Calu3 (cell line): ENCODE results near the gene DGKG. TPM values are rescaled to one million over a fixed set of nuclear protein-coding genes. Genes with fewer than 3 reads are reported as not detected.
A peak's percentile ranks its signal among the peaks of the same experiment; 100 is the strongest.

Experiments
- BruUV-seq: library from RNA; stranded (reverse); fragments of 400-500 nt; replicated peaks from 2 replicates; lab custom pipeline; 2021; lab: Mats Ljungman, UMichigan
- CTCF ChIA-PET: fragments of 300-600 bp; sonication (Branson Sonifier 250); formaldehyde crosslinking; loops from one replicate; lab custom pipeline; 2022; ENCODE audit warnings: antibody characterized with exemption; lab: Charles Lee
- DNase-seq: peaks from one replicate; pipeline ENCODE4 v3.0.0; 2022
- H3K27ac Mint-ChIP-seq: one replicate; pipeline ENCODE4 v1.8.0; 2022; ENCODE audit warnings: mixed read lengths; ENCODE audit not compliant: unreplicated experiment
- H3K27me3 Mint-ChIP-seq: one replicate; pipeline ENCODE4 v1.8.0; 2022; ENCODE audit warnings: mixed read lengths; ENCODE audit not compliant: unreplicated experiment
- H3K36me3 Mint-ChIP-seq: one replicate; pipeline ENCODE4 v1.8.0; 2022; ENCODE audit warnings: mild to moderate bottlenecking, moderate library complexity, mixed read lengths; ENCODE audit not compliant: insufficient read depth, unreplicated experiment
- H3K4me1 Mint-ChIP-seq: one replicate; pipeline ENCODE4 v1.8.0; 2022; ENCODE audit warnings: mild to moderate bottlenecking, low read depth, mixed read lengths; ENCODE audit not compliant: unreplicated experiment
- H3K4me3 Mint-ChIP-seq: one replicate; pipeline ENCODE4 v1.8.0; 2022; ENCODE audit warnings: mild to moderate bottlenecking, low read depth, moderate library complexity, mixed read lengths; ENCODE audit not compliant: unreplicated experiment
- H3K9me3 Mint-ChIP-seq: one replicate; pipeline ENCODE4 v1.8.0; 2022; ENCODE audit warnings: low read depth, mixed read lengths; ENCODE audit not compliant: unreplicated experiment
- CTCF ChIP-seq: fragments of 200-600 bp; IDR thresholded peaks from one replicate; pipeline ENCODE4 v1.8.0; 2022; ENCODE audit warnings: antibody characterized with exemption; ENCODE audit not compliant: unreplicated experiment
- intact Hi-C: fragments of 100-400 bp; cut with micrococcal nuclease; formaldehyde crosslinking; loops from one replicate; pipeline ENCODE4 v1.10.0; 2022; ENCODE audit not compliant: unreplicated experiment
- total RNA-seq: library from RNA; stranded (reverse); gene quantifications from 2 replicates; pipeline ENCODE4 v1.2.3, GENCODE V29; 2022

The DGKG gene
- total RNA-seq, 1 experiment from 2014 or later, result 5.7 TPM

DNA sequence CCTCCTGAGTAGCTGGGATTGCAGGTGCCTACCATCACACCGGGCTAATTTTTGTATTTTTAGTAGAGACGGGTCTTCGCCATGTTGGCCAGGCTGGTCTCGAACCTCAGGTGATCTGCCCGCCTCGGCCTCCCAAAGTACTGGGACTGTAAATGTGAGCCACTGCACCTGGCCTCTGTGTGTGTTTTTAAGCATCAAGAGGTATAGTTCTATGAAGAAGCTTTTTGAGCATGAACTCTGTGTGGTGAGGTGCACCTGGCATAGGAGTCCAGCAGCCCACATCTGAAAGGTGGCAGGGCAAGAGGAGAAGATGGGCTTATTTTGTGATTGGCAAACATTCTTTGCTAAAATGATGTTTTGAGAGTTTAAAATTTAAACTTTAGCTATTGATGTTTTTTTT, 118.0 kb downstream of the DGKG start:
- no peak for DNase-seq
- intact Hi-C loops, result no loop called here
- H3K4me1 Mint-ChIP-seq, result peaks cover 14% of the 10 kb centered on the region
- no TSS peak for BruUV-seq
- H3K36me3 Mint-ChIP-seq, result peaks cover 5% of the 10 kb centered on the region
- H3K27me3 Mint-ChIP-seq, result peaks cover 33% of the 10 kb centered on the region
- H3K27ac Mint-ChIP-seq, result no peak overlapping the region
- H3K4me3 Mint-ChIP-seq, result no peak overlapping the region
- no peaks in the 10 kb centered on the region for H3K9me3 Mint-ChIP-seq
- TF ChIP-seq CTCF, result no peak
- CTCF ChIA-PET, result interaction anchor here (1.0 to 1.6 kb wide), 2 partner anchors 17 to 261 kb away, joined by 3 read pairs; no protein-coding TSS in a partner anchor

DNA sequence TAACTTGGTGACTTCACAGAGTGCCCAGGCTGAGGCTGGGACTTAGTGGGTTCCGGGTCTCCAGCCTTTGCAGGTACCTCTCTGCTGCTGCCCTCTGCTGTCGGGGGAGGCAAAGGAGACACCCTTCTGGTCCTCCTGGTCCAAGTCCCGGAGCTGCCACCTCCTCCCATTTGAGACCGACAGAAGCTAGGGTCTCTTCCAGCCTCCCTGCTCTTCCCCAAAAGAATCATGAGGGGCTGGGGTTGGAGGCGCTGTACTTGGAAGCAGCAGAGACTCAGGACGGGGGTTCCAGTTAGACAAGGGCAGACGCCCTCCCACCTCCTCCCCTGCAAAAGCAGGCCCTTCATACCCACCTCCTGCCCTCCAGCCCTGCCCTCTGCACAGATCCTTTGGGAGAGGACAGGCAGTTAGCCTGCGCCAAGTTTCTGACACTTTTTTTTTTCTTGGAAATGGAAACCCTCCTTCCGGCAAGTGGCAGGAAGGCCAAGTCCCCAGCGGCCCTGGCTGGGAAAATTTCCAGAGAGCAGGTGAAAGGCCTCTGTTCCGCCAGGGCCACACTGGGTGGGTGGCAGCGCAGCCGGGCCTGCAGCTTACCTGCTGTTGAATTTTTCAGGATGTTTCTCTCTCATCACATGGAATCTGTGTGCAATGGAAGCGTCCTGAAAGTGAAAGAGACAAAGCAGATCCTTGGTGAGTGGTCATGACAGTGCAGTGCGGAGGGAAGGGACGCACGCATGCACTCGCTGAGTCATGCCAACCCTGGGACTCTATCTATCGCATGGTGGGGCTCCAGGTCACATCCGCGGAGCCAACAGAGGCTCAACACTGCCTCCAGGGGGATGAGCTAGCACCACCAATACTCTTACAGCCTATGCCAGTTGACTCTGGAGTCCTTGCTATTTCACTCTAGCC, 119.9 kb downstream of the DGKG start:
- Mint-ChIP-seq H3K4me3 (peak overlapping the region; percentile 70), H3K4me1 (peaks cover 14% of the 10 kb centered on the region), H3K9me3 (no peaks in the 10 kb centered on the region), H3K27me3 (peaks cover 15% of the 10 kb centered on the region), H3K36me3 (peaks cover 5% of the 10 kb centered on the region), H3K27ac (peak overlapping the region; percentile 57)
- BruUV-seq, result no TSS peak
- intact Hi-C loops, result loop anchor here (1.0 kb wide), 3 partner anchors 145 to 259 kb away; no protein-coding TSS in a partner anchor
- CTCF ChIA-PET, result interaction anchor here (0.5 to 2.0 kb wide), 25 partner anchors 10 to 375 kb away, joined by 3 to 36 read pairs (median 6); partner anchors contain the start of gene ETV5
- DNase-seq, result peak; percentile 94
- peak; percentile 87 for TF ChIP-seq CTCF

- no peaks in the 10 kb centered on the region for H3K9me3 Mint-ChIP-seq
- H3K27ac Mint-ChIP-seq, result no peak overlapping the region
- intact Hi-C loops, result no loop called here
- CTCF ChIA-PET, result interaction anchor here (0.7 kb wide), 1 partner anchor 81 kb away, joined by 4 read pairs; no protein-coding TSS in a partner anchor
- no peaks in the 10 kb centered on the region for H3K27me3 Mint-ChIP-seq
- peaks cover 14% of the 10 kb centered on the region for H3K4me1 Mint-ChIP-seq
- no peak overlapping the region for H3K4me3 Mint-ChIP-seq
- TF ChIP-seq CTCF, result peak; percentile 11
- no peak for DNase-seq
- BruUV-seq, result no TSS peak
- H3K36me3 Mint-ChIP-seq, result peaks cover 5% of the 10 kb centered on the region
These were observed 122.7 kb downstream of the DGKG start for GRCh38 chr3:186239321-186239720.

- TF ChIP-seq CTCF, result no peak
These were observed 124.1 kb downstream of the DGKG start for GRCh38 chr3:186237915-186238314.

More at GRCh38 chr3:186237915-186238314, 124.1 kb downstream of the DGKG start:
- Mint-ChIP-seq H3K9me3 (no peaks in the 10 kb centered on the region), H3K27ac (no peak overlapping the region), H3K4me1 (peaks cover 14% of the 10 kb centered on the region), H3K27me3 (no peaks in the 10 kb centered on the region), H3K36me3 (peaks cover 5% of the 10 kb centered on the region), H3K4me3 (no peak overlapping the region)
- no TSS peak for BruUV-seq
- no peak for DNase-seq
- intact Hi-C loops, result no loop called here
- CTCF ChIA-PET, result interaction anchor here (0.8 kb wide), 1 partner anchor 25 kb away, joined by 3 read pairs; no protein-coding TSS in a partner anchor
